GM21576 (cell line): ENCODE measurements around the gene NXPE1.
"Not testable (repeated sequence)": the region's sequence is repeated elsewhere in the genome, so short reads cannot be mapped to it uniquely, and the experiment has no call there.

ENCODE experiments used
- ATAC-seq: cut with Tn5 transposase; IDR thresholded peaks from one replicate; pipeline ENCODE4 v1.9.1; 2021; ENCODE audit warnings: mild to moderate bottlenecking, moderate library complexity; ENCODE audit not compliant: unreplicated experiment

NXPE1 gene

GRCh38 chr11:114559425-114560310 is at the start of gene NXPE1:
Gene NXPE1, minus strand, starts transcription at chr11:114559881. Its CDS starts 8,680 bp downstream, at chr11:114551201.
- no peak for ATAC-seq

DNA sequence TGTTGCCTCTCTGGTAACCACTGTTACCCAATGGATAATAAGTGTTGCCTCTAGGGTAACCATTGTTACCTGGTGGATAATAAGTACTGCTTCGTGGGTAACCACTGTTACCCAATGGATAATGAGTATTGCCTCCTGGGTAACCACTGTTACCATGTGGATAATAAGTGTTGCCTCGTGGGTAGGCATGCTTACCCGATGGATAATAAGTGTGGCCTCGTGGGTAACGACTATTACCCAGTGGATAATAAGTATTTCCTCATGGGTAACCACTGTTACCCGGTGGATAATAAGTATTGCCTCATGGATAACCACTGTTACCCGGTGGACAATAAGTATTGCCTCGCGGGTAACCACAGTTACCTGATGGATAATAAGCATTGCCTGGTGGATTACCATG is 49.7 kb upstream of the NXPE1 start:
- ATAC-seq = no peak

DNA sequence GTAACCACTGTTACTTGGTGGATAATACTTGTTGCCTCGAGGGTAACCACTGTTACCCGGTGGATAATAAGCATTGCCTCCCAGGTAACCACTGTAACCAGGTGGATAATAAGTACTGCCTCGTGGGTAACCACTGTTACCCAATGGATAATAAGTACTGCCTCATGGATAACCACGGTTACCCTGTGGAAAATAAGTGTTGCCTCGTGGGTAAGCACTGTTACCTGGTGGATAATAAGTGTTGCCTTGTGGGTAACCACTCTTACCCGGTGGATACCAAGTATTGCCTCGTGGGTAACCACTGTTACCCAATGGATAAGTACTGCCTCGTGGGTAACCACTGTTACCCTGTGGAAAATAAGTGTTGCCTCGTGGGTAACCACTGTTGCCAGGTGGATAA is 48.9 kb upstream of the NXPE1 start:
- not testable (repeated sequence) for ATAC-seq

DNA sequence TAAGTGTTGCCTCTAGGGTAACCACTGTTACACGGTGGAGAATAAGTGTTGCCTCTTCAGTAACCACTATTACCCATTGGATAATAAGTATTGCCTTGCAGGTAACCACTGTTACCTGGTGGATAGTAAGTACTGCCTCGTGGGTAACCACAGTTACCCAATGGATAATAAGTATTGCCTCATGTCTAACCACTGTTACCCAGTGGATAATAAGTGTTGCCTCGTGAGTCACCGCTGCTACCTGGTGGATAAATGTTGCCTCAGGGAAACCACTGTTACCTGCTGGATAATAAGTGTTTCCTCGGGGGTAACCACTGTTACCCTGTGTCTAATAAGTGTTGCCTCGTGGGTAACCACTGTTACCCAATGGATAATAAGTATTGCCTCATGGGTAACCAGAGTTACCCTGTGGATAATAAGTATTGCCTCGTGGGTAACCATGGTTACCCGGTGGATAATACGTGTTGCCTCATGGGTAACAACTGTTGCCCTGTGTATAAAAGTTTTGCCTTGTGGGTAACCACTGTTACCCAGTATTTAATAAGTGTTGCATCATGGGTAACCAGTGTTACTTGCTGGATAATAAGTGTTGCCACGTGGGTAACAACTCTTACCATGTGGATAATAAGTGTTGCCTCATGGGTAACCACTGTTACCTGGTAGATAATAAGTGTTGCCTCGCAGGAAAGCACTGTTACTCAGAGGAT is 48.2 kb upstream of the NXPE1 start:
- ATAC-seq = no peak

- ATAC-seq = not testable (repeated sequence)
These were observed 47.1 kb upstream of the NXPE1 start for GRCh38 chr11:114606802-114607075.

- no peak for ATAC-seq
These were observed 46.5 kb upstream of the NXPE1 start for GRCh38 chr11:114606003-114606801.

GRCh38 chr11:114605370-114605769 is 45.7 kb upstream of the NXPE1 start:
- no peak for ATAC-seq

DNA sequence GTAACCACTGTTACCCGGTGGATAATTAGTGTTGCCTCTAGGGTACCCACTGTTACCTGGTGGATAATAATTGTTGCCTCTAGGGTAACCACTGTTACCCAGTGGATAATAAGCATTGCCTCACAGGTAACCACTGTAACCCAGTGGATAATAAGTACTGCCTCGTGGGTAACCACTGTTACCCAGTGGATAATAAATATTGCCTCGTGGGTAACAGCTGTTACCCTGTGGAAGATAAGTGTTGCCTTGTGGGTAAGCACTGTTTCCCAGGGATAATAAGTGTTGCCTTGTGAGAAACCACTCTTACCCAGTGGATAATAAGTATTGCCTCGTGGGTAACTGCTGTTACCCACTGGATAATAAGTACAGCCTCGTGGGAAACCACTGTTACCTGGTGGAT is 45.2 kb upstream of the NXPE1 start:
- ATAC-seq = no peak

- ATAC-seq = no peak
These were observed 44.6 kb upstream of the NXPE1 start for GRCh38 chr11:114604179-114604813.

- not testable (repeated sequence) for ATAC-seq
These were observed 43.5 kb upstream of the NXPE1 start for GRCh38 chr11:114603151-114603550.

- no peak for ATAC-seq
These were observed 38.8 kb upstream of the NXPE1 start for GRCh38 chr11:114598461-114598860.

DNA sequence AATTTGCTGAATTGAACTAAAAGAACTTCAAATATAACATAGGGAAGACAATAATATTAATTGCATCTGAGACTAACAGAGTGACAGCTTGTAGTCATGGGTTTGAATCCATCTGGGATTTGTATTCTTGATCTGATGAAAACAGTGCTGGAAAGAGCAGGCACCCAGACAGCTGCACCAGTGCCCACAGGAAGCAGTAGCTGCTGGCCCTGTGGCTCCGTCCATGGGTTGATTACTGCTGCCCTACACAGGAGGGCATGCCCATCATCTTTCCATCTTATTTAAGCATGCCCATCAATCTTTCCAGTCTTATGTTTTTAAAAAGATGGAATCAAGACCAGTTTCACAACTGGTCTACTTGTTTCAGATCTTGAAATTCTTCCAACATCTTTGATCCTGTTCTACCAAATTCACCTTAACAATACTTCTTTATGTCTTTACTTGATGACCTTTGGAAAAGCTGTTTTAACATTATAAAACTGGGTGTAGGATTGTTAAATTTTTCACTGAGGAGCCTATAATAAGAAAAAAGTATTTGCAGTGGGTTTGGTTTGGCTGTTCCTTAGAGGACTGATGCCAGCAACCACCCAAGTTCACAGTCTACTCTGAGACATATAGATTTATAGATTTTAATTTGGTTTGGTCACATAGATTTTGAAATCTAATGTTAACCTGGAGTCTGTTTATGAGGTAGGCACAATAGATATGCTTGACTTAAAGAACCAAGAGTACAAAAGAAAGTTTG is 36.7 kb upstream of the NXPE1 start:
- no peak for ATAC-seq

GRCh38 chr11:114595571-114595970 is 35.9 kb upstream of the NXPE1 start, which contains the start of gene NXPE4:
Gene NXPE4, minus strand, starts transcription at chr11:114595786. Its CDS starts 1,027 bp downstream, at chr11:114594759.
- no peak for ATAC-seq

- ATAC-seq = no peak
These were observed 35.0 kb upstream of the NXPE1 start for GRCh38 chr11:114594703-114595102.

- no peak for ATAC-seq
These were observed 27.8 kb upstream of the NXPE1 start for GRCh38 chr11:114587398-114587953.

- no peak for ATAC-seq
These were observed 27.1 kb upstream of the NXPE1 start for GRCh38 chr11:114586797-114587196.

DNA sequence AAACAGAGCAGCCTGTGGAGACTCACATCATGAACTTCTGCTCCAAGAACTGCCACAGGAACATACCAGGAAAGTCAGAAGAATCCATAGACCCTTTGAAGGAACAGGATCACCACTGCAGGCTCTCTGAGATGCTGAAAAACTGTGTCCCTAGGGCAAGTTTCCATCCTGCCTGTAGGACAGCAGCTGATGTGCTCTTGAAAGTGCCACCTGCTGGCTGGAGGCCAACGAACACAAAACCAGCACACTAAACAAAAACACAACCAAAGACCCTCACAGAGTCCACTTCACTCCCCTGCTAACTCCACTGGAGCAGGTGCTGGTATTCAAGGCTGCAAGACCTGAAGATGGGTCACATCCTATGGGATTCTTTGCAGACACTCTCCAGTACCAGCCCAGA is 12.0 kb upstream of the NXPE1 start:
- ATAC-seq = no peak

DNA sequence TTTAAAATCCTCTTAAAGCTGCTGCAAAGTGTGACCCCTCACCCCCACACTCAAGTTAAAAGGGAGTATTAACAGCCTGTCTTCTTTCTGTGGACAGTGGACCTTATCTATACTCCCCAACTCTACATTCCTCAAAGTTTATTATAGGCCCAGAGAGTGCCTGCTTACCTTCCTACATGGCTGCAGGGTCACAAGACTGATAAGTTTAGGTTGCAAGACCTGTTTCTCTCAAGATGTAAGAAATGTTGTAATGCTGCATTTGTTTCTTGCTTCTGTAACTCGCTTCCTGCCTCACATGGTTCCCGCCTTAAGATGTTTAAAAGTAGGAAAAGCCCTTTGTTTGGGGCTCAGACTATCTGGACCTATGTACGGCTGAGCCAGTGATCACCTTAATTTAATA is 10.1 kb upstream of the NXPE1 start:
- ATAC-seq = no peak

GRCh38 chr11:114566276-114566675 is 6.6 kb upstream of the NXPE1 start:
- no peak for ATAC-seq

GRCh38 chr11:114564831-114565230 is 5.2 kb upstream of the NXPE1 start:
- ATAC-seq = no peak
